IPS DF 19.7 (cell line): Measurements from ENCODE around the gene KRTAP2-1.
"Not testable (repeated sequence)": the region's sequence is repeated elsewhere in the genome, so short reads cannot be mapped to it uniquely, and the experiment has no call there.

ENCODE experiments used
- DNase-seq: peaks from one replicate; pipeline ENCODE4 v3.0.0-alpha.2; 2013; ENCODE audit warnings: low read depth, low spot score

KRTAP2-1 gene, protein sequence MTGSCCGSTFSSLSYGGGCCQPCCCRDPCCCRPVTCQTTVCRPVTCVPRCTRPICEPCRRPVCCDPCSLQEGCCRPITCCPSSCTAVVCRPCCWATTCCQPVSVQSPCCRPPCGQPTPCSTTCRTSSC

DNA sequence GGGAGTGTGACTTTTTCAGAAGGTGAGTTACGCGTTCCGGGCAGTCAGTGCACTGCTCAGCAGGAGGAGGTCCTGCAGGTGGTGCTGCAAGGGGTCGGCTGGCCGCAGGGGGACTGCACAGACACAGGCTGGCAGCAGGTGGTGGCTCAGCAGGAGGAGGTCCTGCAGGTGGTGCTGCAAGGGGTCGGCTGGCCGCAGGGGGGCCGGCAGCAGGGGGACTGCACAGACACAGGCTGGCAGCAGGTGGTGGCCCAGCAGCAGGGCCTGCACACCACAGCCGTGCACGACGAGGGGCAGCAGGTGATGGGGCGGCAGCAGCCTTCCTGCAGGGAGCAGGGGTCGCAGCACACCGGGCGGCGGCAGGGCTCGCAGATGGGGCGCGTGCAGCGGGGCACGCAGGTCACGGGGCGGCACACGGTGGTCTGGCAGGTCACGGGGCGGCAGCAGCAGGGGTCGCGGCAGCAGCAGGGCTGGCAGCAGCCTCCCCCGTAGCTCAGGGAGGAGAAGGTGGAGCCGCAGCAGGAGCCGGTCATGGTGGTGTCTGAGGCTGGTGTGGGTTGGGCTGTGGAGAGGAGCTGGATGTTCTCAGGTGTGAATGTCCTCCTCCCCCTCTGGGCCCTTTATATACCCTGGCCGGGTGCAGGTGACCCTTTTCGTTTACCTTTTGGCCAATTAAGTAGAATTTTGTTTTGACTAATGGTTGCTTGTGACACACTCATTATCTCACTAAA, at the start of gene KRTAP2-1:
KRTAP2-1 (minus strand) TSS at position 582 of the 731 bp plus-strand sequence; CDS start at position 533, 49 bp downstream.
- DNase-seq, result not testable (repeated sequence)

DNA sequence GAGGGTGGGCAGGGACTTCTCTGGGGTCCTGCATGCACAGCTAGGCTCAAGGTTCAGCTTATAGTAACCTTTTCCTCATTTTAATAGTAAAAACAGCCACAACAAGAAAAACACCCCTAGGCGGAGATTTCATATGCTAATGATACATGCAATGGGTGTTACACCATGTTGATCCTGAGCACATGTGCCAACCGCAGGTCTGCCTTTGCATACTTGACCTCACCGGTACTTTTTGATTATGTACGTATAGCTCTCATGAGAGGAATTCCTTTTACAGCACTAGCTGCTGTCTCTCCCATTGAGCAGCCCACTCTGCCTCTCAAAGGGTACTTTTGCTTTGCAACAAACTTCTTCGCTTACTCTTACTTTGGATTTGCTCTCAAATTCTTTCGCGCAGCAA, 48.9 kb upstream of the KRTAP2-1 start:
- DNase-seq, result no peak

DNA sequence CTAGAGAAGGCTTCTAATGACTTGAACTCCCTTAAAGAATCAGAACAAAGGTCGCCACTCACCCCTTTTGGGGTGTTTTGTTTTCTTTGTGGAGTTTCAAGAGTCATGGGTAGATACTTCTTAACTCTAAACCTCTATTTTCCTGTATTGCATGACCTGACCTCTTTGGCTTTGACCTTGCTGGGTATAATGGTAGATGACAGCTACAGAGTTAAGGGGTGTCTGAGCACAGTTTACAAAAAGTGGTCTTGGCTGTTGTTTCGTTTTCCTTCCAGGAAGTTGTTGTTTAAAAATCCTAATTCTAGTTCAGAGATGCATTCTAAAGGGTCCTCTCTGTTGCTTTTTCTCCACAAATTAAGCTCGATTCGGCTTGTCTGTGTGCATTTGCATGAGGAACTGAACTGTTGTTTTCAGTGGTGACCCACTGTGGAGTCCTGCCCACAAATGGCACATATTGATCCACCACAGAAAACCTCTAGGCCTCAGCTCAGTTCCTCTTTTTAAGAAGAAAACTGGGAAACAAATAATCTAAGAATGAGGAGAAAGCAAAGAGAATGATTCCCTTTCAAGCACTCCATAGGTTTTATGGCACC, 41.7 kb upstream of the KRTAP2-1 start:
- not testable (repeated sequence) for DNase-seq

DNA sequence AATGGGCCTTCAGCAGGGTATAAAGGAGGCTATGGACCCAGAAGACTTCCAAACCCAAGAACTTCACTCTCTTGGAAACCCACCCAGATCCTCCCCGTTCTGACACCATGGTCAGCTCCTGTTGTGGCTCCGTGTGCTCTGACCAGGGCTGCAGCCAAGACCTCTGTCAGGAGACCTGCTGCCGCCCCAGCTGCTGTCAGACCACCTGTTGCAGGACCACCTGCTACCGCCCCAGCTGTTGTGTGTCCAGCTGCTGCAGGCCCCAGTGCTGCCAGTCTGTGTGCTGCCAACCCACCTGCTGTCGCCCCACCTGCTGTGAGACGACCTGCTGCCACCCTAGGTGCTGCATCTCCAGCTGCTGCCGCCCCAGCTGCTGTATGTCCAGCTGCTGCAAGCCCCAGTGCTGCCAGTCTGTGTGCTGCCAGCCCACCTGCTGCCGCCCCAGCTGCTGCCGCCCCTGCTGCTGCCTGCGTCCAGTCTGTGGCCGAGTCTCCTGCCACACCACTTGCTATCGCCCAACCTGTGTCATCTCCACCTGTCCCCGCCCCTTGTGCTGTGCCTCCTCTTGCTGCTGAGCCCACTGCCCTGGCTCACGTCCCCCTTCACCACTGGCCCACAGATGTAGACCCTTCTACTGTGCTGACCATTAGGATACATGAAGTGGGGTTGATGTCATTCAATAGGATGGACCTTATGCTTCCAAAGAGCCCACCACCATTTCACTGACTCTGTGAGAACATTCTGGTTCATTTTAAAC, 37.2 kb upstream of the KRTAP2-1 start, which contains the start of gene KRTAP4-7:
KRTAP4-7 (plus strand) TSS at position 51 of the 757 bp plus-strand sequence; CDS start at position 108, 57 bp downstream.
- DNase-seq, result not testable (repeated sequence)

DNA sequence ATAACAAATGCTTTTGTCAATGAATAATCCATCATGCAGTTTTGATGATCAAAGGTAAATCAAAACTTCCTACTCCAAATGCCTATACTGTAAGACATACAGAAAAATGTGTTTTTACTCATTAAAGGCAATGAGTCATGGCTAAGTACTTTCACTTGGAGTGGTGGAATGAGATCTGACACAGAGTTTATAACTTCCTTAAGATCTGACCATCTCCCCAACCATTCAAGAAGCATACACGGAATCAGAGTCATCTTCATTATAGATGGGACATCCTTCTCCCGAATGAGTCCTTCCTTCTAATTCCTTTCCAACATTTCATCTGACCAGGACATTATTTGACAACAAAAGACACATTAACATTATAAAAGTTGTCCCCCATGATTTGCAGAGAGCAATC, 36.3 kb upstream of the KRTAP2-1 start:
- not testable (repeated sequence) for DNase-seq

DNA sequence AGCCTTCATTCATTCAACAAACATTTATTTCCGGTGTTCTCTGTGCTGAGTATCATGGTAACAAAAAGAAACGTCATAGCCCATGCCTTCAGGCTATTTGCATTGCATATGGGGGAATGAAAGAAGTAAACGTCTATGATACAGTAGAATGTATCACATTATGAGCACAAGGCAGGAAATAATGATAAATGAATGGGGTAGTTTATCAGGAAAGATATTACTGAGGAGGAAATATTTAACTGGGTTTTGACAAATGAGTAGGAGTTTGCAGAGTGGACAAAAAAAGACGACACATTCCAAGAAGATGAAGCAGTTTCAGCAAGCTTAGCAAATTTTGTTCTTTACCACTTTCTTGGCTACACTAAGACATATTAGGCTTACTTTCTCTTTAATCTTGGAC, 35.5 kb upstream of the KRTAP2-1 start:
- DNase-seq, result no peak

DNA sequence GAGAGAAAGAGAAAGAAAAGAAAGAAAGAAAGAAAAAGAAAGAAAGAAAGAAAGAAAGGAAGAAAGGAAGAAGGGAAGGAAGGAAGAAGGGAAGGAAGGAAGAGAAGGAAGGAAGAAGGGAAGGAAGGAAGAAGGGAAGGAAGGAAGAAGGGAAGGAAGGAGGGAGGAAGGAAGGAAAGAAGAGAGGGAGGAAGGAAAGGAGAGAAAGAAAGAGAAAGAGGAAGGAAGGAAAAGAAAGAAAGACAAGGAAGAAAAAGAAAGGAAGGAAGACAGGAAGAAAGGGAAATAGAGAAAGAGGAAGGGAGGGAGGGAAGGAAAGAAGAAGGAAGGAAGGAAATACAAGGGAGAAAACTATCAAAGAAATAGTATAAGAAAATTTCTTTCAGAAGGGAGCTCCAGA, 29.7 kb upstream of the KRTAP2-1 start:
- no peak for DNase-seq

DNA sequence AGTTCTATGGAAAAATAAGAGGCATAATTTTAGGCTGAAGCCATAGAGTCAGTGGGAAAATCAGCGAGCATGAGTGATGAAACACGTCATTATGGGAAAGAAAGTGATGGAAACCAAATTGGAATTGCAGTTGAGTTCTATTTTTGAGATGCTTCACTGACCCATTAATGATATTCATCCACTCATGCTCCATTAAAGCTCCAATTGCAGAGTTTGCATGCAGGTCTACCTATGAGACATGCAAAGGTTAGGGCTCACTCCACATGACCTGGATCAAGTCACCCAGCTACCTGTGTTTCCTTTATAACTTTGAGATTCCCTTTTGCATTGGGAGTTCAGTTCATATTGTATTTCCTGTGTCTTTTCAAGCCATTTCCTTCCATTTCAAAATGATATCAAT, 26.6 kb upstream of the KRTAP2-1 start:
- no peak for DNase-seq

DNA sequence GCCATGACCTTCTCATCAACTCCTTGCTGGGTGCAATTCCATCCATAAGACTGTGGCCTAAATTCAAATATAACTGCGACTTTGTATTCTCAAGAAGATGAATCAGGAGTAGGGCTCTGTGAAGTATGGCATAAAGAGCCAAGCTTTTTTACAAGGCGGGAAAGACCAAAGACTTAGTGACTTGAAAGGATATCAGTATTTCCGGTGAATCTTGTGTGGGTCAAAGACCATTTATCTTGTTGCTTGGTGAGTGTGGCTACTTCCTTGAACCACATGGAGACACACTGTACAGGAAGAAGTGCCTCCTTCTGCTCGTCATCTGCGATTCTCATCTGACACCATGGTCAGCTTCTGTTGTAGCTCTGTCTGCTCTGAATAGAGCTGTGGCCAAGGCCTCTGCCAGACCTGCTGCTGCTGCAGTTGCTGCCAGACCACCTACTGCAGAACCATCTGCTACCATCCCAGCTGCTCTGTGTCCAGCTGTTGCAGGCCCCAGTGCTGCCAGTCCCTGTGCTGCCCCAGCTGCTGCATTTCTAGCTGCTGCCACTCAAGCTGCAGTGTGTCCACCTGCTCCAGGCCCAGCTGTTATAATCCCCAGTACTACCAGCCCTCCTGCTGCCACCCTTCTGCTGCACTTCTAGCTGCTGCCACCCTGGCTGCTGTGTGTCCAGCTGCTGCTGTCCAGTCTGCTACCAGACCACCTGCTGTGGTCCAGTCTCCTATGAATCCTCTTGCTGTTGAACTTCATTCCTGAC, 24.7 kb upstream of the KRTAP2-1 start:
- no peak for DNase-seq

DNA sequence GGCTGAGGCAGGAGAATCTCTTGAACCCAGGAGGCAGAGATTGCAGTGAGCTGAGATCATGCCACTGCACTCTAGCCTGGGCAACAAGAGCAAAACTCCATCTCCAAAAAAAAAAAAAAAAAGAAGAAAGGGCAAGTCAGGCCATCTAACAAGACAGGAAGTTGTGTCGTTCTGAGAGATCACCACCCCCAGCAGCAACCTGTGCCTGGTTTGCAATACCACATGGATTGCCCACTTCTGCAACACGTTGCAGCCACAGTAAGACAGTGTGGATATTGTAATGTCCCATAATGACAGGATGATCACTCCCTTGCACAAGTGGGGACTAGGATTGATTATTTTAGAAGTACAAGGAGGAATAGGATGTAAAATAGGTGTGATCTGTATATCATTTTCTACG, 21.9 kb upstream of the KRTAP2-1 start:
- DNase-seq, result no peak

DNA sequence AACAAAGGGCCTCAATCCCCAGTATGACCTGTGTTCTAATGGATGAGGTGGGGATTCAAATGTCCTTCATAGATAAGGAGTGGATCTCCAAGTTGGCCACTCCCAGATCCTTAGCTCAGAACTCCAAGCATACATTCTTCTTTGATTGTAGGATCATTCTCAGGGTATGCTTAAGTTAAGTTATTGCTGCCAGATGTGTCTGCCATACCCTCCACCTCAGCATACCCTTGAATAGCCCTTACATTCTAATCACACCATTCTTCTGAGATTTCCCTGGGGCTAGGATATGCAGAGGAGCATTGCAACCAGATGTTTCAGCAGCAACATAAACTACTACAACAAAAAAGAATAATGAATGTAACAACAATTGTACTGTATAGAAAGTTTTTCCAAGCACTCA, 20.2 kb upstream of the KRTAP2-1 start:
- no peak for DNase-seq

DNA sequence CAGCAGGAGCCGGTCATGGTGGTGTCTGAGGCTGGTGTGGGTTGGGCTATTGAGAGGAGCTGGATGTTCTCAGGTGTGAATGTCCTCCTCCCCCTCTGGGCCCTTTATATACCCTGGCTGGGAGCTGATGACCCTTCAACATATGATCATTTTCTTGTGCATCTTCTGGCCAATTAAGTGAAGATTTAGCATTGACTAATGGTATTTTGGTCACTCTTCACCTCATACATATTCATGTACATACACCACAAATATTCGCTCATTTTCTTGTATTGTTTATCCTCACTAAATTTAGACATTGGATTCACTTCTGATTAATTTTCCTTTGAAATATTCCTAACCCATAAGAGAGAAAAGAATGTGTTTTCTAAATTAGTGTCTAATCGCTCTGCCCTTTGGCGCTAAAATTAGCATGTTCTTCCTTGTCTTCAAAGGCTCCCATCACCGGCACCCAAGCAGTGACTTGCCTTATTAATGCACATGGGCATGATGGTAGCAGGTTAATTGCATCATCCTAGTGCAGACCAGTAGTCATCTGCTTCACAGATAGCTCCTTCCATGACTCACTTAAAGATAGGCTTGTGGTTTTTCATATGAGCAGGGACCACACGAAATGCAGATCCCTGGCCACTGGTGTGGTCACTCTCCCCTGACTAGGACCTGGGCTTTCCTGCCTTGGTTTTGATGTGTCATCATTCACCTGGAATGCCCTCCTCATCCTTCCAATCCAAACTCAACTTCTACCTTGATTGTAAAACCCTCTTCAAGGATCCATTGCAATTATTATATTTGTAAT, 18.9 kb upstream of the KRTAP2-1 start, which contains the start of gene KRTAP2-4:
KRTAP2-4 (minus strand) TSS at position 51 of the 796 bp plus-strand sequence; CDS start at position 17, 34 bp downstream.
- no peak for DNase-seq

DNA sequence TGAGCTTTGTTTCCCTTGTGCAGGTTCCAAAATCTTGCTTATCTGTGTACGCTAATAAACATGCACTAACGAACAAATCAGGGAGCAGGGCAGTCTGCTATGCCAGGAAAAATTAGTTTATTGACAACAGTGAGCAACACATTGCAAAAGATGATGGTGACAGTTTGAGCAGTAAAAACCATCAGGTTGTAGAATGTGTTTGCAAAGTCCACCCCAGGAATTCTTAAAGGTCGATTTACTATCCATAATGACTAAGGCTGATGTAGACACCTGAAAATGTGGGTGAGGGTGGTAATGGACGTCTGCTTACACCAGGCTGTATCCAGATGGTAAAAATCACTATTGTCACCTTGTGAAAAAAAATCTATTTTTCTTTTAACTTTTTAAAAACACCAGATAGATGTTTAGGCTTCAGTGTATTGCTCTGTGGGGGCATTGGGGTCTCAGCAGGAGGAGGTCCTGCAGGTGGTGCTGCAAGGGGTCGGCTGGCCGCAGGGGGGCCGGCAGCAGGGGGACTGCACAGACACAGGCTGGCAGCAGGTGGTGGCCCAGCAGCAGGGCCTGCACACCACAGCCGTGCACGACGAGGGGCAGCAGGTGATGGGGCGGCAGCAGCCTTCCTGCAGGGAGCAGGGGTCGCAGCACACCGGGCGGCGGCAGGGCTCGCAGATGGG, 18.0 kb upstream of the KRTAP2-1 start:
- DNase-seq, result not testable (repeated sequence)

DNA sequence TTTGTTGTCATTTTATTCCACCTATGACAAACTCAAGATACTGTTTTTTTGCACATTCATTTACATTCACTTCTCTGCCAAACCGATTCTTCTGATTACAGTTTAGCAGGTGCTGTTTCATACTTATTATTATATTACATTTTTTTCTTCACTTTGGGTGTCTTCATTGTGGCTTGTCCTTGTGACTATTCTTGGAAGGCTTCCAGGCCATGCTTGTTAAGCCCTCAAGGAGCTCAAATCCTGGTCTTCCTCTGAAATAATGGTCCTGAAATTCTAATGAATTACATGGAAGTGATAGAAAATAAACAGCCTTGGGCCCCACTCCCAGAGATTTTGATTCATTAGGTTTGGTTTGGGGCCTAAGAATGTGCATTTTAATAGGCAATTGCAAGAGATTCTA, 17.2 kb upstream of the KRTAP2-1 start:
- no peak for DNase-seq

DNA sequence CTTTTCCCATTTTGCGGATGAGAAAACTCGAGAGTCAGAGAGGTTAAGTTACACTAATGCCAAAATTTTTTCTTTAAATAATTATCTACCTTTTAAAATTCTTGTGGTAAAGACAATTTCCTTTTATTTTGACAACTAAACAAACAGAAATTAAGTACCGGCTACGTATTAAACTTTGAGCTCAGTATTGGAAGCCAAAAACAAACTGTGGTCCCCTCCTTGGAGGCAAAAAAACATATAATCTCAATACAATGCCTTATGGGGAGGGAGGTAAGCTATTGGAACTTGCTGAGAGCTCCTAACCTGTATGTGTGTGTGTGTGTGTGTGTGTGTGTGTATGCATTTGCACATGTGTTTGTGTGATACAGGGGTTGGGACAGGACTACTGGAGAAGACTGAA, 16.3 kb upstream of the KRTAP2-1 start:
- no peak for DNase-seq

DNA sequence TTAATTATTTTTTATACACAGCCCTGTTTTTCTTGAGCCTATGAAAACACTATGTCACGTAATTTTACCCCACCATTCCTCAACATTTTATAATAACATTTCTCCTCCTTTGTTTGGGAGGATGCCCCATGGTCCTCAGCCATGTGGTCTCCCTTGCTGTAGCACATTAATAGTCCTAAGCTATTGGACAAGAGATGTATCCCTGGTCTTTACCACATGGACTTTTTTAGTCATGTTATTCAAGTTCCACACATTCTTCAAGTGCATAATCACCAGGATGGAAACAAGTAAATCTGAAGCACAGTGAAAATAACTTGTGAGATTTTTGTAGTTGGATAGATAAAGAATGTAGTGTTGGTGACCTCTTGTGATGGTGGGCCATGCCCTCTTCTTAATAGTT, 14.8 kb upstream of the KRTAP2-1 start:
- no peak for DNase-seq

DNA sequence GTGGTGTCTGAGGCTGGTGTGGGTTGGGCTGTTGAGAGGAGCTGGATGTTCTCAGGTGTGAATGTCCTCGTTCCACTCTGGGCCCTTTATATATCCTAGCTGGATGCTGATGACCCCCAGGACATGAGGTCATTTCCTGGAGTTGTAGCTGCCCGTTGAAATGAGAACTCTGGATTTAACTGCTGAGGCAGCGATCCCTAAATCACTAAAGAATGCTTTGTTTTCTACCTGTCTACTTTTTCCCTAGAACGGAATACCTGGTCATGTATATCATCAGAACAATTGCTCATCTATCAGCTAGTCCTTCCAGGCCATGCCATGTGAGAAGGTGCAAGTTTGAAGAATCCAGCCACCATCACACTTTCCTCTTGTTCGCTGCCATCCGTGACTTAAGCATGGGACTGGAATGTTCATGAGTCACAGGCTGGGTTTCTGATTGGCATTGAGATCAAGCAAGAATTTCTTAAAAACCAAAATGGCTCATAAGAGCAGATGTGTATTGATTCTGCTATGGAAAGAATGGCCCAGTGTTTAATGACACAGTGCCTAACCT, 13.0 kb upstream of the KRTAP2-1 start, which contains the start of gene KRTAP2-3:
KRTAP2-3 (minus strand) TSS at position 63 of the 553 bp plus-strand sequence. CDS start 64 bp downstream, outside the sequence.
- no peak for DNase-seq

DNA sequence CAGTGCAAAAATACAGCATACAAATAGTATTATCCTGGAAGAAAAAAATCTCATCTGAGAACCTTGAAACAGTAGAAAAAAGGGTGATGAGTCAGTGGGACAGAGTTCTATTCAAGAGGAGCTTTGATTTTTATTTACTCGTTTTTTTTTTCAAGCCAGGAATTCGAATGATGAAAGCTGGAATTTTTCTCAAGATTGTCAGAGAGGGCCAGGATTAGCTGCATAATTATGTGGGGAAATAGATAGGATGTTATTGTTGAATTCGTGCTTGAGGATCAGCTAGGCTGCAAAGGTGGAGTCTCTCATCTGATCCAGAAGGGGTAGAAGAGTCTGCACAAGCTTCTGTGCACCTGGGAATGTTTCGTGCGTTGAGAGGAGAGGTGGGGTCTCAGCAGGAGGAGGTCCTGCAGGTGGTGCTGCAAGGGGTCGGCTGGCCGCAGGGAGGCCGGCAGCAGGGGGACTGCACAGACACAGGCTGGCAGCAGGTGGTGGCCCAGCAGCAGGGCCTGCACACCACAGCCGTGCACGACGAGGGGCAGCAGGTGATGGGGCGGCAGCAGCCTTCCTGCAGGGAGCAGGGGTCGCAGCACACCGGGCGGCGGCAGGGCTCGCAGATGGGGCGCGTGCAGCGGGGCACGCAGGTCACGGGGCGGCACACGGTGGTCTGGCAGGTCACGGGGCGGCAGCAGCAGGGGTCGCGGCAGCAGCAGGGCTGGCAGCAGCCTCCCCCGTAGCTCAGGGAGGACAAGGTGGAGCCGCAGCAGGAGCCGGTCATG, 12.3 kb upstream of the KRTAP2-1 start:
- not testable (repeated sequence) for DNase-seq

DNA sequence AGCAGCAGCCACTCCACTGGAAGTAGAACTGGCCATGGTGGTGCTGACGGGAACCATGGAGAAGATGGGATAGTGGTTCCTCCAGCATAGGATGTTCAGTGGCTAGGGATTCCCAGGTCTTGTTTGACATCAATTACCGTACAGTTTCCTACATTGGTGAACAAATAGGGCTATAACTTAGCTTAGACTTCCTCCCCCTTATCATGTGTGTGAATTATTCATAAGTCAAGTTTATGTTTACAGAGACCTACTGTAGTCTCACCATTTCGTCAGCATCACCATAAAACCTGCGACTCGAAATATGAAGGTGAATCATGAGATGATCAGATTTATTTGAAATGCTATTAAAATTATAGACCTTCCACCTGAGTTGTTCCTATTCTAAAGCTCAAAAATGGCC, 11.6 kb upstream of the KRTAP2-1 start:
- DNase-seq, result no peak
